HG03342 (cell line): Measurements from ENCODE around the gene RBPJL.

Experiments used
- ATAC-seq: cut with Tn5 transposase; IDR thresholded peaks from one replicate; pipeline ENCODE4 v1.9.1; 2021; ENCODE audit warnings: mild to moderate bottlenecking, moderate library complexity; ENCODE audit not compliant: unreplicated experiment

Gene RBPJL

GRCh38 chr20:45292343-45292742, 14.3 kb upstream of the RBPJL start:
- ATAC-seq = no peak

- peak; percentile 47 for ATAC-seq
Observed at GRCh38 chr20:45293041-45294002, 13.3 kb upstream of the RBPJL start.

- ATAC-seq = no peak
Observed at GRCh38 chr20:45294003-45294368, 12.7 kb upstream of the RBPJL start.

- no peak for ATAC-seq
Observed at GRCh38 chr20:45294659-45295058, 12.0 kb upstream of the RBPJL start.

- ATAC-seq = no peak
Observed at GRCh38 chr20:45297786-45298497, 8.7 kb upstream of the RBPJL start.

- ATAC-seq = no peak
Observed at GRCh38 chr20:45299786-45300185, 6.9 kb upstream of the RBPJL start.

GRCh38 chr20:45300961-45301360, 5.7 kb upstream of the RBPJL start:
- no peak for ATAC-seq

- no peak for ATAC-seq
Observed at GRCh38 chr20:45301824-45302271, 4.8 kb upstream of the RBPJL start.

- no peak for ATAC-seq
Observed at GRCh38 chr20:45303586-45304463, 2.8 kb upstream of the RBPJL start.

- no peak for ATAC-seq
Observed at GRCh38 chr20:45304464-45304999, 2.1 kb upstream of the RBPJL start.

- no peak for ATAC-seq
Observed at GRCh38 chr20:45305262-45305661, 1.4 kb upstream of the RBPJL start.

- ATAC-seq = no peak
Observed at GRCh38 chr20:45307076-45307640, 518 bp downstream of the RBPJL start.

- ATAC-seq = no peak
Observed at GRCh38 chr20:45308117-45308778, 1.6 kb downstream of the RBPJL start, which contains the start of gene MATN4. MATN4 (minus strand) TSS chr20:45308299; CDS start chr20:45305582, 2,717 bp downstream.

GRCh38 chr20:45309075-45309474, 2.4 kb downstream of the RBPJL start:
- no peak for ATAC-seq

GRCh38 chr20:45311589-45312211, 5.1 kb downstream of the RBPJL start:
- no peak for ATAC-seq

GRCh38 chr20:45312241-45312640, 5.6 kb downstream of the RBPJL start:
- ATAC-seq = no peak

GRCh38 chr20:45313065-45313695, 6.5 kb downstream of the RBPJL start:
- ATAC-seq = no peak

- ATAC-seq = no peak
Observed at GRCh38 chr20:45313943-45314342, 7.3 kb downstream of the RBPJL start.

GRCh38 chr20:45315672-45316071, 9.0 kb downstream of the RBPJL start:
- ATAC-seq = no peak
